GM21825 (cell line): ENCODE measurements around the gene GOLGA6L2.
A peak's percentile ranks its signal among the peaks of the same experiment; 100 is the strongest.
"Not testable (repeated sequence)": the region's sequence is repeated elsewhere in the genome, so short reads cannot be mapped to it uniquely, and the experiment has no call there.

Experiments used
- ATAC-seq: cut with Tn5 transposase; IDR thresholded peaks from one replicate; pipeline ENCODE4 v1.9.1; 2021; ENCODE audit warnings: mild to moderate bottlenecking, moderate library complexity; ENCODE audit not compliant: unreplicated experiment

The GOLGA6L2 gene

GRCh38 chr15:23434699-23435098 is 12.3 kb downstream of the GOLGA6L2 start:
- ATAC-seq, result not testable (repeated sequence)

DNA sequence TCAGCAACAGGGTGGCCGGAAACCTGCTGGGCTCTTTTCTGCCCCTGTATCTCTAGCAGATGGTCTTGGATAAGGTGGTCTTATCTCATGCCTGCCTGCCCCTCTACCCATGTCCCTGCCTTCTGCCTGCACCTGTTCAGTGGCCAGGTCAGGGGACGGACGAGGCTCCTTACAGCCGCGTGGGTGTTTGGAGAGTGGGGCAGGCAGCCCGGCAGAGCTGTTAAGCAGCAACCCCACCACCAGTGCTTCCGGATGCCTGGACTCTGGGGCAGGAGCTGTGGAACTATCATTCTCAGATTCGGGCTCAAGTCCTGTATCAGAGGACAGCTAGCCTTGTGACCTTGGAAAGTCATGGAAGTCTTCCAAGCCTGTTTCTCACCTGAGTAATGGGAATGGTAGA is 21.7 kb downstream of the GOLGA6L2 start:
- ATAC-seq, result not testable (repeated sequence)

- no peak for ATAC-seq
Observed at GRCh38 chr15:23424111-23424904, 22.7 kb downstream of the GOLGA6L2 start.

DNA sequence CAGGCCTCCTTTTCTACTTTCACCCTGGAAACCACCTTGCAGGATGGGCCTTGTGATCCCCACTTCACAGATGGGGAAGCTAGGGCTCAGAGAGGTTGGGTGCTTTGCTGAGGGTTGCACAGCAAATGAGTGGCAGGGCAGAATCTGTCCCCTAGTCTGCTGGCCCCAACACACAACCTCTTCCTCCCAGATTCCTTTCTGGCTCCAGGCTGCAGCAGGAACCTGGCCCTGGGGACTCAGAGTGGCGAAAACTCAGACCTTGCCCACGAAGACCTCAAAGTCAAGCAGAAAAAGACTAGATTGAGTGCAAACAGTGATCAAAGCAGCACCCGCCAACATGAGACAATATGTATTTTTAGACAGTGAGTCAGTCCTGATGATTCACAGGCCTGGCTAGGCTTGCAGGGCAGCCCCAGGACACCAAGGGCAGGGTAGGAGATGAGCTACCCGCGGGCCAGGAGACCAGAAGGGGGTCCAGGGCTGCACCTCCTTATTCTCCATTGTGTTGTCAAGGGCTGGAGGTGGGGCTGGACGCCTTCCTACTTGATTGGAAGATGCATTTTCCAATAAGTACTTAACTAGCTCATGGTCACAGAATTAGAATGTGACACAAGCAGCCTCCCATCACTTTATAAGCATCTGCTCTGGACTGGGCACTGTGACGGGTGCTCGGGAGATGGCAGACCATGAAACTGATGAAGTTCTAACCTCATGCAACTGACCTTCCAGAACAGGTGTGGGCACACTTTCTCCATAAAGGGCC is 23.9 kb downstream of the GOLGA6L2 start:
- ATAC-seq, result no peak

DNA sequence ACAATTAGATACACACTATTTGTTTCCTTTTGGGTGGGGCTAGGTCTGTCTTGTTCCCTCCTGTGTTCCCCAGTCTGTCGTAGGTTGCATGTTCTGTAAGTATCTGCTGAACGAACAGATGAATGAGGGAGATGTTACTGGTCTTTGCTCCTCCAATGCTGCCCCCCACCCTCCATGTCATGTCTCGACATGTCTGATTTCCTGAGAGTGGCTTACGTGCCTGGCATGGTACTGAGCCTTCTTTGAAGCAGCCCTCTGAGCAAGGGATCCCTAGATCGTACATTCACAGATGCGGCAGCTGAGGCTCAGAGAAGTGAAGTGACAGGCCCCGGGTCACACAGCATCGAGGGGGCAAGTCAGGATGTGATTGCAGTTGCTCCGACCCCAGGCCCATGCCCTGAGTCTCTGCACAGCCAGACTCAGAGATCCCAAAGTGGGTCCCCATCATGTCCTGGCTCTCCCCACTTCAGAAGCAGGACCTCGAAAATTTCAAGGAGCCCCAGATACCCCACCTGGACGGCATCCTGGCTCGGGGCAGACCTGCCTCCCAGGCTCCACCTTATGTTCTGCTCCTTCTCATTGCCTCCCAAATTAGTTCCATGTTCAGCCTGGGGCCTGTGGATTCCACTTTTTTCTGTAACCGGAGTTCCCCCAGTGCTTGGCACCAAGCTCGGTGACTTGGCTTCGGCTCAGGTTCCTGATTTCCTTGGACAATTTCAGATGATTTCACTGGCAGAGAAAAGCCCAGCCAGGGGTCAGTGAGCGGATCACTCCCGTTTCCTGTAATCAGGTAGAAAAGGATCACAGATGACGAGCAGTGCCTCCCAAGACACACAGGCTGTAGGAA is 24.7 kb downstream of the GOLGA6L2 start:
- ATAC-seq, result no peak

GRCh38 chr15:23420806-23421575 is 26.1 kb downstream of the GOLGA6L2 start:
- no peak for ATAC-seq

- ATAC-seq, result peak; percentile 55
Observed at GRCh38 chr15:23416349-23417276, 30.4 kb downstream of the GOLGA6L2 start.

GRCh38 chr15:23415866-23416265 is 31.2 kb downstream of the GOLGA6L2 start:
- ATAC-seq, result not testable (repeated sequence)

DNA sequence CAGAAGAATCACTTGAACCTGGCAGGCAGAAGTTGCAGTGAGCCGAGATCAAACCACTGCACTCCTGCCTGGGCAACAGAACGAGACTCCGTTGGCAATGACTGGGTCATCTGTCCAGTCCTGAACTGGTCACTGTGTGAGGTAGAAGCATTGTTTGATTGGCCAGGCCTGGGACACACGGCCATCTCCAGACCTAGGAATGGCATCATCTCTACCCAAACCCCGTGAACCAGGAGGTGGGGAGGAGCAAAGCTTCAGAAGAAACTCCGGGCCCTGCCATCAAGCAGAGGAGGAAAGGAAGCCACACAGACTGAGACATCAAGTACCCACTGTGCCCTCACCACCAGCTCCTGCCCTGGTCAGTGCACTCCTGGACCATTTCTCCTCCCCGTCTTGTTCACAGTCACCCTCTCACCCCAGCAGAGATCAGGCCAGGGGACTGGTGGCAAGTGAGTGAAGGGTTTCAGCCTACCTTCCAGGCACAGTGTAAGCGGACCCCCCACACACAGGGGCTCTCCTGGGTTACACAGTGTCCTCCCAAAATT is 31.6 kb downstream of the GOLGA6L2 start:
- ATAC-seq, result no peak

DNA sequence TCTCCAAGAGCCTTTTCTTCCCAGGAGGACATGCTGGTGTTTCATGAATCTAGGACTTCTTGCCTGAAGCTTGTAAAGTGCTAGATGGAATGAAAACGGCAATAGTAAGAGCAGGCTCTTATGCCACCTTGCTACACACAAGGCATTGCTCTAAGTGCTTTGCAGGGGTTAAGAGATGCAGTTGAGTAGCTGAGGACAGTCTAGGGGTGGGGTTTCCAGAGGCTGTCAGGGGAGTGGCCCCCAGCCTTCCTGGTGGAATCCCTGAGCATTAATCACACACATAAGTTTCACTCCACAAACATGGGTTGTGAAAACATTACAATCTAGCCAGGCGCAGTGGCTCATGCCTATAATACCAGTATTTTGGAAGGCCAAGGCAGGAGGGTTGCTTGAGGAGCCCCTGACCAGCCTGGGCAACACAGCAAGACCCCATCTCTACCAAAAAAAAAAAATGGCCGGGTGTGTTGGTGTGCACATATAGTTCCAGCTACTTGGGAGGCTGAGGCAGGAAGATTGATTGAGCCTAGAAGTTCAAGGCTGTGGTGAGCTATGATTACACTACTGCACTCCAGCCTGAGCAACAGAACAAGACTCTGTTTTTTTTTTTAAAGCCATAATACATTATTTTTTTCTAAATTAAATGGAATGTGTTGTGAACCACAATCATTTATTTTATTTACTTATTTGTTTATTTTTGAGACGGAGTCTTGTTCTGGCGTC is 34.0 kb downstream of the GOLGA6L2 start:
- ATAC-seq, result not testable (repeated sequence)

DNA sequence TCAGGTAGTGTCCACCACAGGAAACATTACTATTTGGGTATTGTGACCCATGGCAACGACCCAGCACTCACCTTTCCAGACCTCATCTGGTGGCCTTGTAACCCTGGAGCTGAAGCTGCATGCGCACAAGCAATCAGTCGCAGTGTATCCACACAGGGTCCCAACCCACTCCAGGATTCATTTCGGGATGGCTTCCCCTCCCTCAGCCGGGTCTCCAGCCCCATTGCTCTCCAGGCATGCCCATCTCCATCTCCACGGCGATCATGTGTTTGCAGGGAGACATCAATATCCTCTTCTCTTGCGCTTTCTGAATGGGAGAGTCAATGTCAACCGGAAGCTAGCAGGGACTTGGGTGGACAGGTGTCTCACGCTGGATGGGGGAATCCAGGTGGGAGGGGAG is 35.2 kb downstream of the GOLGA6L2 start:
- ATAC-seq, result no peak

GRCh38 chr15:23403550-23403949 is 43.5 kb downstream of the GOLGA6L2 start:
- ATAC-seq, result no peak

GRCh38 chr15:23402544-23402943 is 44.5 kb downstream of the GOLGA6L2 start:
- no peak for ATAC-seq

- ATAC-seq, result no peak
Observed at GRCh38 chr15:23402140-23402539, 44.9 kb downstream of the GOLGA6L2 start.

- ATAC-seq, result no peak
Observed at GRCh38 chr15:23401627-23402026, 45.4 kb downstream of the GOLGA6L2 start.

DNA sequence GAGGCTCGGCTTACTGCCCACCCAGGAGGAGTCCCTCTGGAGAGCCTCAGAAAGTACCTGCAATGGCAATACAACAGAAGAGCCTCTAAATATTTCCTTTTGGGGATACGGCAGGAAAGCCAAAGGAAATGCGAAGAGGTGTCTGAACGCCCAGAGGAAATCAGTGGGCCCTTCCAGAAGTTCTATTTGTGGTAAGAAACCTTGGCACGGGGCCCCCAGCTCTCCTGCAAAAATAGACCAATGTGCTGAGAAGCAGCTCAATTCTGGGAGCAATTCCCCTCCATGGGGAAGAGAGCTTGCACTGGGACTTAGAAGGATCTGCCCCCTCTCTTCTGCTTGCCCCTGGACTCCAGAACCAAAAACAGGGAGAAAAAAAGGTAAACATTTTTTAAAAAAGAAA is 47.8 kb downstream of the GOLGA6L2 start:
- not testable (repeated sequence) for ATAC-seq

GRCh38 chr15:23398357-23398756 is 48.7 kb downstream of the GOLGA6L2 start:
- ATAC-seq, result not testable (repeated sequence)

DNA sequence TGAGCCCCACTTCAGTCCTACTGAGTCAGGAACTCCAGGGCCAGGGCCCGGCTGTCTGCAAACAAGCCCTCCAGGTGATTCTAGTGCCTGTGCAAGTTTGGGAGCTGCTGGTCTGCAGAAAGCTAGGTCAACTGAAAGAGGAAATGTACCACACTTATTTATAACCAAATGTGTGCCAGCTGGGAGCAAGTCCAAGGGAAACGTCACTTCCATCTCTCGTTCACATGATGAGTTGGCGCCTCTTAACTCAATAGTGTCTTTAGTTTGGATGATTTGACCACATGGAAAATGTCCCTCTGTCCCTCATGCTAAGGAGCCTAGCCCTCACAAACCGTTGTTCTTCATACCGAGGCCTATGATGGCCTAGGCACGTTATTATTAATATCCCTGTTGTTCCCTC is 49.3 kb downstream of the GOLGA6L2 start:
- ATAC-seq, result no peak
